H1 (cell line): ENCODE results near the gene TNFAIP2. TPM values are rescaled to one million over a fixed set of nuclear protein-coding genes. Genes with fewer than 3 reads are reported as not detected.
A peak's percentile ranks its signal among the peaks of the same experiment; 100 is the strongest.

ENCODE experiments used
- CTCF ChIA-PET: fragments of 300-600 bp; sonication (Branson Sonifier 250); formaldehyde crosslinking; loops from one replicate; lab custom pipeline; 2021; ENCODE audit not compliant: partially characterized antibody; lab: Charles Lee
- POLR2A ChIA-PET: fragments of 300-600 bp; sonication (Branson Sonifier 250); formaldehyde crosslinking; loops from one replicate; lab custom pipeline; 2021; ENCODE audit warnings: inconsistent platforms; ENCODE audit not compliant: partially characterized antibody; lab: Charles Lee
- DNase-seq, 2 experiments: peaks; one replicate each; pipeline versions ENCODE4 v3.0.0 to v3.0.0-alpha.2; 2010 to 2022; ENCODE audit warnings: low spot score in 2 of 2, low read depth in 1 of 2, mixed read lengths in 1 of 2
- FAIRE-seq: peaks from 2 replicates; lab custom pipeline; 2011; peaks lifted over from hg19 to GRCh38; lab: Jason Lieb, UNC
- H2AFZ ChIP-seq: 2 replicates; pipeline ENCODE4 v1.8.1; 2012; ENCODE audit warnings: low read length, inconsistent platforms
- H2AK5ac ChIP-seq: 2 replicates; pipeline ENCODE4 v1.6.1; 2013; ENCODE audit warnings: low read depth, low read length
- H2BK120ac ChIP-seq: replicated peaks from 2 replicates; pipeline ENCODE3; 2013; ENCODE audit warnings: low read depth, low read length, inconsistent platforms
- H2BK12ac ChIP-seq: 2 replicates; pipeline ENCODE4 v1.6.1; 2013; ENCODE audit warnings: low read depth, low read length
- H2BK15ac ChIP-seq: 2 replicates; pipeline ENCODE4 v1.6.1; 2013; ENCODE audit warnings: low read length
- H2BK20ac ChIP-seq: 2 replicates; pipeline ENCODE4 v1.6.1; 2013; ENCODE audit warnings: low read length
- H2BK5ac ChIP-seq: 2 replicates; pipeline ENCODE4 v1.6.1; 2013; ENCODE audit warnings: low read depth, low read length
- H3K14ac ChIP-seq: 2 replicates; pipeline ENCODE4 v1.6.1; 2013; ENCODE audit warnings: inconsistent platforms; ENCODE audit not compliant: insufficient read length
- H3K18ac ChIP-seq: 2 replicates; pipeline ENCODE4 v1.6.1; 2013; ENCODE audit warnings: low read length; ENCODE audit errors: extremely low read depth
- H3K23ac ChIP-seq: 2 replicates; pipeline ENCODE4 v1.6.1; 2013; ENCODE audit warnings: inconsistent platforms; ENCODE audit not compliant: insufficient read length
- H3K23me2 ChIP-seq: 2 replicates; pipeline ENCODE4 v1.6.1; 2013; ENCODE audit warnings: low read depth, low read length
- H3K27ac ChIP-seq: 2 replicates; pipeline ENCODE4 v1.6.1; 2011; ENCODE audit warnings: low read depth, low read length, inconsistent platforms
- H3K27me3 ChIP-seq, 4 experiments: replicated peaks in 1 of 4; 1 replicate in 1 of 4; 2 replicates in 3 of 4; pipeline versions ENCODE4 v1.6.1 to v1.8.1; 2011 to 2013; ENCODE audit warnings: low read length in 3 of 4, mild to moderate bottlenecking in 3 of 4, inconsistent platforms in 2 of 4, mixed read lengths in 2 of 4, moderate library complexity in 1 of 4; ENCODE audit not compliant: control insufficient read depth in 3 of 4, insufficient read depth in 3 of 4; ENCODE audit errors: extremely low read depth in 1 of 4
- H3K36me3 ChIP-seq, 4 experiments: 2 replicates each; pipeline versions ENCODE4 v1.6.1 to v1.8.1; 2011 to 2013; ENCODE audit warnings: mild to moderate bottlenecking in 4 of 4, low read length in 3 of 4, moderate library complexity in 2 of 4, control low read depth in 1 of 4, inconsistent platforms in 1 of 4; ENCODE audit not compliant: insufficient read depth in 4 of 4, control insufficient read depth in 2 of 4
- H3K4ac ChIP-seq: replicated peaks from 2 replicates; pipeline ENCODE3; 2013; ENCODE audit warnings: low read length, low read depth, mixed read lengths, inconsistent platforms; ENCODE audit not compliant: insufficient read length
- H3K4me1 ChIP-seq, 4 experiments: replicated peaks in 1 of 4; 1 replicate in 1 of 4; 2 replicates in 3 of 4; pipeline versions ENCODE4 v1.6.1 to v1.8.1; 2011 to 2013; ENCODE audit warnings: low read length in 3 of 4, inconsistent platforms in 2 of 4, mixed read lengths in 1 of 4; ENCODE audit not compliant: insufficient read depth in 4 of 4, control insufficient read depth in 3 of 4
- H3K4me2 ChIP-seq, 2 experiments: 2 replicates each; pipeline versions ENCODE4 v1.6.1 to v1.8.1; 2011 to 2013; ENCODE audit warnings: low read depth in 2 of 2, low read length in 2 of 2, control low read depth in 1 of 2, inconsistent platforms in 1 of 2, mild to moderate bottlenecking in 1 of 2; ENCODE audit not compliant: insufficient read depth in 1 of 2
- H3K4me3 ChIP-seq, 4 experiments: fragments of 200-600, 300-600 bp in 1 of 4; sonication (generic), shearing (Covaris generic), sonication (Bioruptor Twin) in 1 of 4; 2 replicates each; pipeline versions ENCODE4 v1.5.1 to v1.8.1; 2011 to 2016; ENCODE audit warnings: low read length in 4 of 4, low read depth in 3 of 4, control low read depth in 2 of 4, inconsistent platforms in 2 of 4, mild to moderate bottlenecking in 2 of 4, mixed read lengths in 1 of 4, moderate library complexity in 1 of 4; ENCODE audit not compliant: insufficient read depth in 2 of 4; ENCODE audit errors: extremely low read depth in 1 of 4
- H3K56ac ChIP-seq: replicated peaks from 2 replicates; pipeline ENCODE3; 2013; ENCODE audit warnings: low read depth, mild to moderate bottlenecking, mixed read lengths, low read length, inconsistent platforms; ENCODE audit not compliant: insufficient read length
- H3K79me1 ChIP-seq: 2 replicates; pipeline ENCODE4 v1.6.1; 2013; ENCODE audit warnings: low read depth, low read length, control low read depth
- H3K79me2 ChIP-seq, 2 experiments: 2 replicates each; pipeline versions ENCODE4 v1.6.1 to v1.8.1; 2012 to 2013; ENCODE audit warnings: low read length in 2 of 2, mild to moderate bottlenecking in 2 of 2, inconsistent platforms in 1 of 2; ENCODE audit not compliant: insufficient read depth in 2 of 2, control insufficient read depth in 1 of 2
- H3K9ac ChIP-seq, 4 experiments: replicated peaks in 1 of 4; 1 replicate in 1 of 4; 2 replicates in 3 of 4; pipeline versions ENCODE4 v1.6.1 to v1.8.1; 2011 to 2013; ENCODE audit warnings: low read depth in 3 of 4, low read length in 3 of 4, control low read depth in 2 of 4, mild to moderate bottlenecking in 2 of 4, moderate library complexity in 2 of 4, inconsistent platforms in 1 of 4; ENCODE audit errors: extremely low read depth in 1 of 4
- H3K9me3 ChIP-seq, 2 experiments: 2 replicates each; pipeline versions ENCODE4 v1.6.1 to v1.8.1; 2012 to 2013; ENCODE audit warnings: mild to moderate bottlenecking in 2 of 2, moderate library complexity in 2 of 2, control low read depth in 1 of 2, inconsistent platforms in 1 of 2, low read depth in 1 of 2, low read length in 1 of 2, mixed read lengths in 1 of 2; ENCODE audit not compliant: insufficient read depth in 2 of 2
- H4K20me1 ChIP-seq, 2 experiments: replicated peaks in 1 of 2; 2 replicates each; pipeline versions ENCODE3 to v1.8.1; 2011 to 2013; ENCODE audit warnings: inconsistent platforms in 2 of 2, low read length in 2 of 2, mild to moderate bottlenecking in 1 of 2; ENCODE audit not compliant: insufficient read depth in 2 of 2, control insufficient read depth in 1 of 2
- H4K5ac ChIP-seq: 2 replicates; pipeline ENCODE4 v1.6.1; 2013; ENCODE audit warnings: low read length, low read depth, mixed read lengths, inconsistent platforms; ENCODE audit not compliant: insufficient read length
- H4K8ac ChIP-seq: 2 replicates; pipeline ENCODE4 v1.8.0; 2013; ENCODE audit warnings: mild to moderate bottlenecking, moderate library complexity, low read length, inconsistent platforms; ENCODE audit not compliant: insufficient read depth; ENCODE audit errors: extremely low read depth
- H4K91ac ChIP-seq: replicated peaks from 2 replicates; pipeline ENCODE3; 2013; ENCODE audit warnings: low read length, mixed read lengths, inconsistent platforms; ENCODE audit not compliant: insufficient read length
- BACH1 ChIP-seq: IDR thresholded peaks from 2 replicates; pipeline ENCODE4 v1.6.1; 2012; ENCODE audit warnings: low read length, improper control_type of control experiment
- NANOG ChIP-seq: IDR thresholded peaks from 2 replicates; pipeline ENCODE4 v1.6.1; 2011; ENCODE audit warnings: low read length, low read depth, mild to moderate bottlenecking, inconsistent platforms; ENCODE audit not compliant: insufficient read depth, poor library complexity, severe bottlenecking
- WGBS, 2 experiments: shearing (Covaris generic) in 1 of 2; methylation state at CpG; one replicate each; pipeline versions ENCODE4 v1.1.6 to v1.1.7; 2013 to 2015; ENCODE audit warnings: low lambda C conversion rate in 2 of 2, mixed read lengths in 2 of 2, inconsistent platforms in 1 of 2, low coverage in 1 of 2, missing lambda C conversion rate in 1 of 2; ENCODE audit not compliant: insufficient replicate concordance in 2 of 2, insufficient coverage in 1 of 2, insufficient read length in 1 of 2; ENCODE audit errors: extremely low coverage in 1 of 2, missing lambda C conversion rate in 1 of 2; 5-methylcytosine and 5-hydroxymethylcytosine counted together
- polyA plus RNA-seq, 7 experiments: library from polyadenylated mRNA; depleted of rRNA in 3 of 7; stranded (reverse) in 5 of 7; unstranded in 2 of 7; fragments of >200 nt in 5 of 7; fragments of 200-250 nt in 2 of 7; gene quantifications; 1 replicate in 5 of 7; 2 replicates in 1 of 7; 4 replicates in 1 of 7; pipeline versions ENCODE4 v1.2.1 to v1.2.3, GENCODE V29; 2011 to 2013; ENCODE audit warnings: missing spikeins in 2 of 7, mixed read lengths in 2 of 7
- total RNA-seq: library from RNA; stranded (reverse); fragmentation: NEBNext Ultra II Directional; extraction: Animal tissue kit (Norgen Biotek cat#: 25700); gene quantifications from 2 replicates; pipeline ENCODE4 v1.2.1, GENCODE V29; 2021

The TNFAIP2 gene
- total and polyA plus RNA-seq, 2 of the 8 experiments (the other 6 are each of a cell fraction or from before 2014, with no cell fraction given): 28.3 to 34.5 TPM

GRCh38 chr14:103074729-103075367 is 48.4 kb upstream of the TNFAIP2 start:
- Histone ChIP-seq H2AFZ (peak overlapping the region; percentile 55; the same call in 1 of the 2 replicates), H3K9me3 (no peaks in the 10 kb centered on the region), H3K14ac (no peak overlapping the region), H3K4me2 (peak overlapping the region; percentile 45 to 82; a peak in 3 of 4 replicates), H4K8ac (peak overlapping the region; percentile 85), H3K36me3 (no peaks in the 10 kb centered on the region), H2BK120ac (no peak overlapping the region), H3K27ac (no peak overlapping the region), H3K23me2 (peaks cover 6% of the 10 kb centered on the region; the same call in 1 of the 2 replicates), H3K18ac (no peak overlapping the region), H3K79me1 (no peaks in the 10 kb centered on the region), H3K9ac (no peak overlapping the region), H4K20me1 (no peaks in the 10 kb centered on the region), H4K5ac (no peak overlapping the region), H3K23ac (no peak overlapping the region), H3K27me3 (peaks cover 0 to 9% (median 3%) of the 10 kb centered on the region in 4 experiments; a peak in 1 of 7 replicates), H2BK5ac (no peak overlapping the region; the same call in 1 of the 2 replicates), H3K79me2 (no peaks in the 10 kb centered on the region), H4K91ac (no peak overlapping the region), H2BK12ac (peak overlapping the region; percentile 88; the same call in 1 of the 2 replicates), H3K4me3 (peak overlapping the region; percentile 38 to 79 (median 58)), H2BK20ac (no peak overlapping the region), H3K4me1 (peaks cover 0 to 6% (median 0%) of the 10 kb centered on the region in 4 experiments; a peak in 2 of 7 replicates), H3K4ac (no peak overlapping the region), H3K56ac (no peak overlapping the region), H2BK15ac (no peak overlapping the region), H2AK5ac (no peak overlapping the region)
- 45% methylated on average over 9 of the region's 21 CpGs; no CpG with 5 or more reads in 1 of the 2 experiments for WGBS, 2 experiments
- no peak for DNase-seq
- FAIRE-seq: no peak
- CTCF ChIA-PET: interaction anchor here (0.8 to 7.0 kb wide), 26 partner anchors 9 to 917 kb away, joined by 3 to 74 read pairs (median 4); partner anchors contain the start of genes CDC42BPB and LBHD2
- POLR2A ChIA-PET: interaction anchor here (1.2 kb wide), 1 partner anchor 18 kb away, joined by 4 read pairs; the partner anchor contains the start of gene CDC42BPB
- no peak for TF ChIP-seq NANOG
- no peak for TF ChIP-seq BACH1
- TF ChIP-seq, all 59 proteins: peak for 0
